Measurements from ENCODE around the gene TAC4.
"Not testable (repeated sequence)": the region's sequence is repeated elsewhere in the genome, so short reads cannot be mapped to it uniquely, and the experiment has no call there.

TAC4 gene

DNA sequence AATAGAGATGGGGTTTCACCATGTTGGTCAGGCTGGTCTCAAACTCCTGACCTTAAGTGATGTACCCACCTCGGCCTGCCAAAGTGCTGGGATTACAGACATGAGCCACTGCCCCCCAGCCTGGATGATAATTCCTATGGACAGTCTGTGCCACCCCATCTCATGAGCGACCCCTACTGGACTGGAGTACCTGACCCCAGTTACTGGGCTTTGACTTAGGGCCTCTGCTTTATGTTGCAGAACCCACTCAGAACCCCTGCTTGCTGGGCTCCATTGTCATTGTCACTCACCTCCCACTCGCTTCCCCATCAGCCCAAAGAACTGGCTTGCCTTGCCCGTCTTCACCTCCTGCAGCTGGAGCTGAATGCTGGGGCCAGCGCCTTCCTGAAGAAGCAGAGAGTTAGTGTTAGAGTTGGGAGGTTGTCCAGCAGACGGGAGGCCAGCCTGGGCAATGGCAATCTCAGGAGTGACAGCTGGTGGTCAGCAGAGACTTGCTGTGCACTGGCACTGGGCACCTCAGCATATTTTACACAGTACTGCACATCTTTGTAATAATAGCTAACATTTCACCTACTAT, 4.0 kb downstream of the TAC4 start:
- DNase-seq (ENCODE audit: low read depth in 3 of 3): no peak

DNA sequence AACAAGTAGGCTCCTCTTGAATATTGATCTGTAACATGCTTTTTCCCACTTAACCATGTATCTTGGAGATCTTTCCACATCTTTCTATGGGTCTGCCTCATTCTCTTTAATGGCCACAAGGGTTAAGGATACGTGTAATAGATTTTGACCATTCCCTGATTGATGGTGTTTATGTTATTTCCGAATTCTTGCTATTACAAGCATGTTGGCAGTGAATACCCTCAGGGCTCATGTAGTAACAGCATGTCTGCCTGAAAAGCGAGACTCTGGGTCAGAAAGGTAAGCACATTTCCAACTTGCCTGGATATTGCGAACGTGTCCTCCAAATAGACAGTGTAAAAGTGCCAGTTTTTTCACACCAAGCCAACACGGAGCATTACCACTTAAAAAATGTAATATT, 5.0 kb downstream of the TAC4 start:
- no peak for DNase-seq (ENCODE audit: low read depth in 3 of 3)

DNA sequence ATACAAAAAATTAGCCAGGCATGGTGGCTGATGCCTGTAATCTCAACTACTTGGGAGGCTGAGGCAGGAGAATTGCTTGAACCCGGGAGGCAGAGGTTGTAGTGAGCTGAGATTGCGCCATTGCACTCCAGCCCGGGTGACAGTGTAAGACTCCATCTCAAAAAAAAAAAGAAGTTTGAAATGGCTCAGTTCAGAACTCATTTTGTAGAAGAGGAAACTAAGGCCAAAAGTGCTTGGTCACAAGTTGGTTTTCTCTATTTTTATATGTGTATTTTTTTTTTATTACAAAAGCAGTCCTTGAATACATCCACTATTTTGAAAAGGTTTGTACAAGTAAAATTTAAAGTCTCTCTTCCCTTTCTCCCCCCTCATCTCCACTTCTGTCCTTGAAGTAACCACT, 5.5 kb downstream of the TAC4 start:
- no peak for DNase-seq (ENCODE audit: low read depth in 3 of 3)

DNA sequence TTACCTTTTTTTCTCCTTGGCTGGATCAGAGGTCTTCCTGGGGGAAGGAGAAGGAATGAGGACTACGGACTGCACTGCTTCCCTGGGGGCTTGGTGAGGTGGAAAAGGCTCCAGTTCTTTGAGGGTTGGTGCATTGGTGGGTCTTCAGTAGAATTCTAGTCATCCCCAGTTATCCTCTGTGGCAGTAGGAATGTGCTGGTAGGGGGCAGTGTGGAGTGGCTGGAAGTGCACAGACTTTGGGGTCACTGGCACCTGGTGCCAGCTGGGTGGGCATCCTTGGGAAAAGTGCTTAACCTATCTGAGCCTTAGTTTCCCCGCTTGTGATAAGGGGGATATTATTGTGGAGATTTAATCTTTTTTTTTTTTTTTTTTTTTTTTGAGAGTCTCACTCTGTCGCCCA, 6.3 kb downstream of the TAC4 start:
- no peak for DNase-seq (ENCODE audit: low read depth in 3 of 3)

DNA sequence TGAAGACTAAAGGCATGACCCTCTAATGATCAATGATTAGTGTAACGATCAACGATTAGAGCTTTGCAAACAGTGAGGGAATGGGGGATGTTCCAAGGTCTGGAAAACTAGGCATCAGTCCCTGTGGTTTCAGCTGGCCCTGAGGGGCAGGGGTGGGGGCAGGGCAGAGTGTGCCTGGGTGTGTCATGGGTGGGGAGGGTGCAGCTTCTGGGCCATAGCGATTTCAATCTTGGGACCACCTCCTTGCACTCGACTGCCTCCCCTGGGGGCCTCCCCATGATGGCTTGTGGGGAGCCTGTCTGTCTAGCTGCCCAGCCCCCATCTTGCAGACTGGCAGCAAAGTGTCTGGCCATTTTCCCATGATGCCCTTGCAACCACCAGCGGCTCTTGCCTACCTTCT, 8.4 kb downstream of the TAC4 start:
- DNase-seq (ENCODE audit: low read depth in 3 of 3): no peak

GRCh38 chr17:49836111-49837030, 11.5 kb downstream of the TAC4 start:
- no peak for DNase-seq (ENCODE audit: low read depth in 3 of 3)

DNA sequence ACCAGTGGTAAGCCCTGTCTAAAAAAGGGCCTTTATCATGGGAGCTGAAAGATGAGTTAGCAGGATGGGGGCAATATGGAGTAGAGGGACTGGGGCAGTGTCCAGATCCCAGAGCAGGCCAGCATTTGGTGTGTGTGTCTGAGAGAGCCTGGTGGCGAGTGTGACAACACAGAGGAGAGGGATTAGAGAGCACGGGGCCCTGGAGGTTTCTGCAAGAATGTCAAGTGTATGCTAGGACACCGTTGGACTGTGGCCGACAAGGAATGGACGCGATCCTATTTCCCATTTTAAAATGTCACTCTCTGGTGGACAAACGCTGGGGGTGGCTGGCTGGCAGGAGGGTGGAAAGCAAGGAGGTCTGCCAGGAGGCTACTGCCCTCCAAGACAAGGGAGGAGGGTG, 12.4 kb downstream of the TAC4 start:
- DNase-seq (ENCODE audit: low read depth in 3 of 3): no peak

DNA sequence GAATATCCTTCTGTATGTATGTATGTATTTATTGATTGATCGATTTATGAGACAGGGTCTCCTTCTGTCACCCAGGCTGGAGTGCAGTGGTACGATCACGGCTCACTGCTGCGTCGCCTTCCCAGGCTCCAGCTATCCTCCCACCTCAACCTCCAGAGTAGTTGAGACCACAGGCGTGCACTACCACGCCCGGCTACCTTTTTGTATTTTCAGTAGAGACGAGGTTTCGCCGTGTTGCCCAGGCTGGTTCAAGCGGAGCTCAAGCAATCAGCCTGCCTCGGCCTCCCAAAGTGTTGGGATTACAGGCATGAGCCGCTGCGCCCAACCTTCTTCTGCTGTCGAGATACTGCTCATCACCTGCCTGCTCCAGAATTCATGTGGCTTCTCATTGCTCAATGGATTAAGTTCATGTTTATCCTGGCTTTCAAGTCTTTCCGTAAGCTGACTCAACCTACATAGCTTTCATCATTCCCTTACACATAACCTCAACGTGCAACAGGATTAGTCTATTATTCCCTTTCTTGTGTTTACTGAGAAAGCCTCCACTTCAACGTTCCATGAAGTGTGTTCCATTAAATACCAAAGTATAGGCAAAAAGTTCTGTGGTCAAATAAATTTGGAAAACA, 13.6 kb downstream of the TAC4 start:
- DNase-seq (ENCODE audit: low read depth in 3 of 3): no peak

DNA sequence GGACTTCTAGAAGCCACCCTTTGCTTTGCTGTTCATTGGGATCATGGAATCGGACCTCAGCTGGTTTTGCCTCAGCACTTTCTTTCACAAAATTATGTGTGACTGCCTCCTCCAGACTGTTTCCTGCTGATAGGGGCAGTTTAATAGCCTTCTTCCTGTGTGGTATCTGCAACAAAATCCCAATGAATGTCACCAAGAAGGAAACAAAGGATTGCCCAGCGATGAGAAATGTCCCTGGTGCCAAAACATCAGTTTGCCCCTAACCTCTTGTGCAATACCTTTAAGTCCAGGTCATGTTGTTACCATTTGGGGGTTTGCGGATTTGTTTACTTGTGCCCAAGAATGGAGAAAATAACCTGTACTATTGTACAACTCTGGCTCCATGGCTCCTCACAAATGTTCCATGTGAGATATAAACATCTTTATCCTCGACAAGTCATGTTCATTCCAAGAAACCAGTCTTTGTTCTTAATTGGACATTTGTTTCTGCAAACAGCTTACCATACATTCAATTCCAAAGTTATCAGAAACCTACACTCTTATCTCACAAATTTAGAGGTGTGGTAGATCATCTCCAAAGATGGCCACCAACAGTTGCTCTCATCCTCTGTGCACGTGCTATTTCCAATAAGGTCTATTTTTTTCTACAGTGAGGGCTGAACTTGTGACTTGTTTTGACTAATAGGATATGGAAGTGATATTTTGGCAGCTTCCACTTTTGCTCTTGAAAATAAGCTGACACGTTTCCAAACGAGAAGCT, 14.8 kb downstream of the TAC4 start:
- DNase-seq (ENCODE audit: low read depth in 3 of 3): no peak

- DNase-seq (ENCODE audit: low read depth in 3 of 3): no peak
Measured at GRCh38 chr17:49830605-49831004, 17.3 kb downstream of the TAC4 start.

GRCh38 chr17:49829026-49829425, 18.8 kb downstream of the TAC4 start:
- DNase-seq (ENCODE audit: low read depth in 3 of 3): no peak

DNA sequence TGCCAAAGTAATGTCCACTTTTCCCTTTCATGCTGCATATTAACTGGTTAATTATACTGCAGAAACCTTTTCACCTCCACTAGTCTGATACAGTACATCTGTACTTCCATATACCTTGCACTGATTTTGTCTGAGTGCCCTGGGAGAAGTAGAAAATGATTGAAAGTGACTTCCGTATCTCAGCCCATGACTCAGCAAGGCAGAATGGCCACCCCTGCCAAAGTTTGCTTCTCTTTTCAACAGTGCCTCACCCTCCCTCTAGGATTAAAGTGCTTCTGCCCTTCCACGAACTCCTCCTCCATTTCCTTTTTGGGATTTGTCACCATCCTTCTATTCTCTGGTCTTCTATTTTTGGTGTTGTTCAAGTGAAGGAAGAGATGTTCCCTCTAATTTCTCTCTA, 19.5 kb downstream of the TAC4 start:
- not testable (repeated sequence) for DNase-seq (ENCODE audit: low read depth in 3 of 3)

GRCh38 chr17:49825645-49826044, 22.2 kb downstream of the TAC4 start:
- DNase-seq (ENCODE audit: low read depth in 3 of 3): no peak

GRCh38 chr17:49823614-49824013, 24.3 kb downstream of the TAC4 start:
- no peak for DNase-seq (ENCODE audit: low read depth in 3 of 3)

GRCh38 chr17:49822829-49823228, 25.0 kb downstream of the TAC4 start:
- DNase-seq (ENCODE audit: low read depth in 3 of 3): no peak

DNA sequence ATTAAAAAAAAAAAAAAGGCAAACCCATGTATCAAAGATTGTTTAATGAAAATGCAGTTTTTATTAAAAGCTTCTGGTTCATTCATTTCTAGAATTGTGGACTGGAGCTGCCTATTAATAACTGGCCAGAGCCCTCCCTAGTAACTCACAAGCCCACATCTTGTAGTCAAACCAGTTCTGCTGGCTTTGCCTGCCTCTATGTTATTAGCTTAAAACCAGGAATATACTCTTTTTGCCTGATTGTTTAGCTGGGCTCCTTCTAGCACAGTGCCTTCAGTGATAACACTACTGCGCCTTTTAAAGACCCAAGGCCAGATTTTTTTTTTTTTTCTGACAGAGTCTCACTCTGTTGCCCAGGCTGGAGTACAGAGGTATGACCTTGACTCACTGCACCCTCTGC, 26.0 kb downstream of the TAC4 start:
- DNase-seq (ENCODE audit: low read depth in 3 of 3): no peak

DNA sequence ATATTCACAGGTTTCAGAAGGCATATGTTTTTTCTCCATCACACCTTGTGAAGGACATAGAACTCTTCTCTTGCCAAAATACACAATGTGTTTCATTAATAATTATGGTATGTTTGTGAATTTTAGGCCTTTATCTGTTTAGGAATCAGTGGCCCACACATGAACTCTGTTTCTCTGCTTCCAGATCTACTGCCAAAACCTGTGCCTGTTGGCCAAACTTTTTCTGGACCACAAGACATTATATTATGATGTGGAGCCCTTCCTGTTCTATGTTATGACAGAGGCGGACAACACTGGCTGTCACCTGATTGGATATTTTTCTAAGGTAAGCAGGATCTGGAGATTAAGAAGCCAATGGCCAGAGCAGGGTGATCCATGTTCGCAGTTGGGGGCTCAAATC, 26.4 kb downstream of the TAC4 start:
- no peak for DNase-seq (ENCODE audit: low read depth in 3 of 3)

- DNase-seq (ENCODE audit: low read depth in 3 of 3): no peak
Measured at GRCh38 chr17:49820773-49821172, 27.1 kb downstream of the TAC4 start.

DNA sequence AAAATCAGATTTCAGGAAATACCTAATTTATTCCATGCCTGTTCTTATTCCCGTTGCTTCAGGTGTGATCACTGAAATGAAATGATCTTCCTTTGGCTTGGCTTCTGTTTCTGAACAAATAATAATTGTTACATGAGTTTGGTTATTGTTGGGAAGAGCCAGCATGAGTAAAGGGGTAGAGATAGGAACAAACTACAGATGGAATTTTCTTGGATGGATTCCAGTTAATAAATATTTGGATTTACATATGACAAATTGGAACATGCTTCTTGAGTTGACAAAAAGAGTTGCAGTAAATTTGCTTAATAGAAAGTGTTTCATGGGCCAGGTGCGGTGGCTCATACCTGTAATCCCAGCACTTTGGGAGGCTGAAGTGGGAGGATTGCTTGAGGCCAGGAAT, 28.2 kb downstream of the TAC4 start:
- DNase-seq (ENCODE audit: low read depth in 3 of 3): no peak

DNA sequence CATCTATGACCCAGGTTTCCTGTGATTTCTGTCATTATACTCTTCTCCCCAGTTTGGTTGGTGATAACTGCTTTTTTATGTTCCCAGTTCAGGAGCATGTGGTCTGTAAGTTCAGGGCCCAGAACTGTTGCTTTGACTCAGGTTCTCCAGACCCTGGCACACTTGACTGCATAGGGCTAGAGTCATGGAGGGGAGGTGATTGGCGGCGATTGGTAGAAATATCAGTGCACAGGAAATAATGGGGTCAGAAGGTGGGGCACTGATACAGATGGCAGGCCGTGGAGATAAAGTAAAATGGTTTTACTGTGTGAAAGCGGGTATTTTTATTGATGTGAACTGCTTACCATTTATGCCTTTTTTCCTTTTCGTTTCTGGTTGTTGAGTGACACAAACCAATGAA, 28.7 kb downstream of the TAC4 start:
- DNase-seq (ENCODE audit: low read depth in 3 of 3): no peak

DNA sequence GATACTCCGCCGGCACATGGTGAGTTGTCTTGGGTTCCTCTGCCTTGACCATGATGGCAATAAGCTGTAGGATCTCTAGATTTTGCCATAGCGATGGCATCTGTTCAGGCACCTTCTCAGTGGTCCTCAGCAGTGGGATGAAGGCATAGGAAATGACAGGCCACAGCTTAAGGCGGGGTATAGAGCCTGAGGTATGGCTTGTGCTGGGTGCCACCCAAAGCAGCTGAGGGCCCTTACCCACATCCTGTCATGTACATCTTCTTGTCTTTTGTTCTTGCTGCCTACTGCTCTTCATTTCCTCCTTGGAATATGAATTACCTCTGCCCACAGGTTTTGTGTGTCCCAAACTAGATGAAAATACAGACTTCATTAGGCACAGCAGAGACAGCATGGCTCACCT, 29.9 kb downstream of the TAC4 start:
- DNase-seq (ENCODE audit: low read depth in 3 of 3): peak in 1 of 3 experiments; percentile 14

DNA sequence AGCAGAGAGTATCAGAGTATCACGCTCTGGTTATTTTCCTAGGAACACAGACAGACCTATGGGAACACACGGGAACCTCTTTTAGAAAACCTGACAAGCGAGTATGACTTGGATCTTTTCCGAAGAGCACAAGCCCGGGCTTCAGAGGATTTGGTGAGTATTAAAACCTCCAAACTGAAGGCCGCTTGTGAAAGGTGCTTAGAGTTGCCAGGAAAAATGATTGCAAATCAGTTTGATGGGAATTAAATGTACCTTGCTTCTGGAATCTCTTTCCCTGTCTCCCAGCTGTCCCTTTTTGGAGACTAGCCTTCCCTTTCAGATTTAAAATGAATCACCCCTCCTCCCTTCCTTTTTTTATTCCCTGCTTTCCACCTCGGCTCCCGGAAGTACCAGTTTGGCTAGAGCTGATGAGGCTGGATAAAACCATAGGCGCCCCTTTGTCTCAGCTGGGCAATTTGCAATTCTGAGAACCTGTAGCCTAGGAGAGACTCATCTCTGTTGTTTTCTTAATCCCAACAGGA, 32.0 kb downstream of the TAC4 start:
- no peak for DNase-seq (ENCODE audit: low read depth in 3 of 3)

Data from stimulated activated CD4-positive, alpha-beta T cell treated with anti-CD3 and anti-CD28 coated beads, TNF-alpha, amount 100 ng/mL, for 24 hours (primary cell).